Stimulated activated CD4-positive, alpha-beta T cell treated with anti-CD3 and anti-CD28 coated beads, TNF-alpha, amount 100 ng/mL, for 1 hour (primary cell): ENCODE results near the gene CTDSPL.

ENCODE experiments used
- DNase-seq, 3 donors: peaks; one replicate each; pipeline ENCODE4 v3.0.0-alpha.2; 2020; ENCODE audit warnings: low read depth in 3 of 3, low spot score in 1 of 3

The CTDSPL gene

DNA sequence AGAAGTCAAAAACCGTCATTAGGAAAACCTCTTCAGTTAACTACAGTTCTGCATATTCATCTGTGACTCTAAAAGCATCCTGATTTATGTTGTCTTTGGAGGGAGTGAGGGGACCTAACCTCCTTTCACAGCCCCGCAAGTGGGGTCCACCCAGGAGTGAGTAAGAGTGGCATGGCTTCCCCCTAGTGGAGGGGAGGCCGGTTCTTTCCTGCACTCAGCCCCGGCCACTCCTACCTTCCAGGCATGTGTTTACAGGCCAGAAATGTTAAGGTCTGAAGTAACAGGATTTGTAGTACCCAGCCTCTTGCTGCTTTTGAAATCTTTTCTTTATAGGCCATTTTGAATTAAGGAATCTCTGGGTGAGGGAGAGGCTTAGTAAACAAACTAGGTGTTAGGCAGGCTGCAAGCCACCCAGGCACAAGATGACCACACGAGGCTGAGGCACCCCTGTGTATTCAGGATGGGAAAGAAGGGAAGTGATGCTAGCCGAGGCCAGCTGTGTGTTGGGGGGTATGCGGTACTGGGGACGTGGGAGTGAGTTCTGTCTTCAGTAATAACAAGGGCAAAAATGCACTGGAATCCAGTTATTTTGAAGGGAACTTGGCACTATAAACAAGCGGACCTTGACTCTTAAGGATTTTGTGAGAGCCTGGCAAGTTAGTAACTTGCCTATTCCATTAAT, 50.5 kb downstream of the CTDSPL start:
- no peak for DNase-seq

DNA sequence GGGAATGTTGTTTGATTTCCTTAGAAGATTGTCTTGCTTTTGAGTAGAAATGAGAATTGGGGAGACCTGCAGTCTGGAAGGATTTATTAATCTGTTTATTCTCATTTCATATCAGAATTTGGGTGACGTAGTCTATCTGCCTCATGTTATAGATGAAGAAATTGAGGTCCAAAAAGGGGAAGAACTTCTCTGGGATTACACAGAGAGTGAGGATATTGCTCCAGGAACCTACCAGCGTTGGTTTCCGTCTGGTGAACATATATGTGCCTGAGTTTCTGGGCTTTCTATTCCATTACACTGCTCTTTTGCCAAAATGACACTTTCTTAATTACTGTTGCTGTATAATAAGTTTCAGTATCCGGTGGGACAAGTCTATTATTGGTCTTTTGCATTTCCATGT, 51.8 kb downstream of the CTDSPL start:
- DNase-seq, result no peak

DNA sequence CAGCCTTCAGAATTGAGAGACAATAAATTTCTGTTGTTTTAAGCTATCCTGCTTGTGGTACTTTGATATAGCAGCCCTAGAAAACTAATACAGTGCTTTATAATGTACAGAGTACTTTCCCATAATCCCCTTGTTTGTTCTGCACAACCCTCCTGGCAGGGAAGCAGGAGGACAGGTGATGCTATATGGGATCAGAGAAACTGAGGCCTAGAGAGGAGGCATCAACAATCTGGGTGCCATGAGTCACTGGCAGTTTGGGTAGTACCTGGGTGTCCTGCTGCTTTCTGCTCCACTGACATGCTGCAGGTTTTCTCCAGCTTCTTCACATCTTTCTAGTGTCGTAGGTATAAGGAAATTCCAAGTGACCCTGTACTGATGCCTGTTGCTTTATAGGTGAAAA, 55.0 kb downstream of the CTDSPL start:
- no peak for DNase-seq

DNA sequence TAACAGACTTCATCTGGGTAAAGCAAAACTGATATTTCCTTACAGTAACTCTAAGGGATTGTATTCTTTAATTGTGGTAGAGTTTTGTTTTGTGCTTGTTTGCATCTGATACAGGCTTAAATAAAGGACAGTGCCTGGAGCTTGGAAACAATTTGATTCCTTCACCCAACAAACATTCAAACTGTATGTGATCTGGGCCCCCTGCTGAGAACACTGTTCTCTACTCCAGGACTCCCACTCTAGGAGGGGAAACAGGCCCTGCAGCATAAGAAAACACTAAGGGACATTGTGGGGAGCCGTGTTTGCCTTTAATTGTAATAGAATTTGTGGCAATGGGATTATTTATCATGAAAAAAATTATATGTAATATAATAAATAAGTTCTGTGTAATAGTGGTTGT, 56.9 kb downstream of the CTDSPL start:
- DNase-seq, result no peak

DNA sequence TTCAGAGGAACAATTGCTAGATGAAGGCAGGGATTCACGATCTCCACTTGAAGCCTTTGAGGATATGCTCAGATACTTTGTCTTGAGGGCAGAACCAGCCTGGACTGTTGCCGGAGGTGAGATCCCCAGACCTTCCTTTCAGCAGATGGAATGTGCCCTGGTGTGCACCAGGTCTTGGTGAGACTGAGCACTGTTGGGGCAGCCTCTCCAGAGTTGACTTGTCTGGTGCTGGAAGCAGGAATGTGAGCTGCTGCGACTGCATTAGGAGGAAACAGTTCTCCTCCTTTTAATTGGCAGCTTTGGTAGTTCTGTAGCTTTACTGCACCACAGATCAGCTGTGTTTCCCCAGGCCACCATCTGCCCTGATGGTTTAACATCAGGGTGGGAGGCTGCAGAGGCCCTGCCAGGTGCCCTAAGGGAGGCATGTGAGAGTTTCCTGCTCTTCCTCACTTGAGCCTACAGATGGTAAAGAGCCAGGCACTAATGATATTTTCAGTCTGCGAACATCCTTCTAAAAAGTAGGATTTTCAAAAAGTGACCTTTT, 58.5 kb downstream of the CTDSPL start:
- no peak for DNase-seq

DNA sequence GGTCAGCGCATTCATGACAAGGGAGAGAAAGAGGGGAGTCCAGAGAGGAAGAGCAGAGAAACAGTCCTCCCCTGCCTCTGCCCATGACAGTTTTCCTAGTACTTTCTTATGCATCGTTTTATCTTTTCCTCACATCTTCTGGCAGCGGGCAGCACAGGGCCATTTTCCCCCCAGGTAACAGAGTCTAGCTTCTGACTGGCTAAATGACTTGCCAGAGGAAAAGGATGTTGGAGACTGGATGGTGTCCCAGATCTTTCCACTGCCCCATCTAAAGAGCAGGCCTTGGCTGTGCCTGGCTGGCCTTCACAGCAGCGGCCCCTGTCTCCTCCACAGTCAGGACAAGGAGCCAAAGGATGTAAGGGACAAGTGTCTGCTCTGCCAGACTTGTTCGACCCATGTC, 59.3 kb downstream of the CTDSPL start:
- no peak for DNase-seq

DNA sequence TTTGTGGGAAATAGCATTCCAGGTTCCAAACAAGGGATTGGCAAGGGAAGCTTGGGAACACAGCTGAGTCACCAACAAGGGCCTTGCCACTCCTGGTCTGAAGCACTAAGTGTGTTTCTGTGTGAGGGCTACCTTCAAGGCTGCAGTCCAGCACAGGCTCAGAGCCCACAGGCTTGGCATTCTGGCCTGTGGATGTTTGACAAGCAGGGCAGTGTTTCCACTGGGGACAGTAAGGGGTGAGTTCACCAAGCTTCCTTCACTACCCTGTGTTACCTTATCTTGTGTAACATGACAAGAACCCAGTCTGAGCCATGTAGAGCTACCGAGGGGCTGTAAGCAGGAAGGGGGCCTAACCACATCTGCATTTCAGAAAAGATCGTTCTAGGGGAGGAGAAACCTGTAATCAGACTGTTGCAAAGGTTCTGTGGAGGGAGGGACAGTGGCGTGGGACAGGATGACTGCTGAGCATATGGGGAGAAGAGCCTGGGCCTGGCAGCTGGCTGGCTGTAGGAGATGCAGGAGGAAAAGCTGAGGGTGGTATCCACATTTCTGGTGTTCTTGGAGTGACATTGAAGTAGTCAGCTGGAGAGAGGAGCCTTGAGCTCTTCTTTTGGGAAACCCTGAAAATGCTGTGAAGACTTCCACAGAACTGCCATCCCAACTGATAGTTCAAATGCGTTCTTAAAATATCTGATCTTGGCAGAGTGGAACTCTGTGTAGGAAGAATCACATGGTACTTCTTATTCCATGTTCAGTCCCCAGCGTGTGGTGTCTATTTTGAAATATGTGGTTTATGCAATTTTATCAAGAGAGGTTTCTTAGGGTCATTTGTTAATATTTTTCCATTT, 61.3 kb downstream of the CTDSPL start:
- DNase-seq, result no peak

DNA sequence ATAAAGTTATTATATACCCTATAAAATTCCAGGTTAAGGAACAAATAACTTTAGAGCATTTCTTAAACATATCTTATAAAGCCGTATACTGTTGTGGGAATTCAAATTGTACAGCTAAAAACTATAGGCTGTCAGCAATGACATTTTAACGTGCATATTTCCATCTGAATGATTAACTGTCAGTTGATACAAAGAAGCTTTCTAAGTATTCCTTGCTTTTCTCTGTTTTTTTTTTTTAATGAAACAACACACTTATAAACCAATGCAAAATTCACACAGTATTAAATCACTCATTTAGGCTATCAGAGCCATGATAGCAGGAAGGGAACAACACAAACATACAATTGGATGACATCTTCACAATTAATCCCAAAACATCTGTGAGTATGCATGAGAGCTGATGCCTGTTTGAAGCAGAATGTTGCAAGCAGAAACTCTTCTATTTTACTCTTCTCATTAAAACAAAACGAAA, 61.9 kb downstream of the CTDSPL start:
- DNase-seq, result no peak

DNA sequence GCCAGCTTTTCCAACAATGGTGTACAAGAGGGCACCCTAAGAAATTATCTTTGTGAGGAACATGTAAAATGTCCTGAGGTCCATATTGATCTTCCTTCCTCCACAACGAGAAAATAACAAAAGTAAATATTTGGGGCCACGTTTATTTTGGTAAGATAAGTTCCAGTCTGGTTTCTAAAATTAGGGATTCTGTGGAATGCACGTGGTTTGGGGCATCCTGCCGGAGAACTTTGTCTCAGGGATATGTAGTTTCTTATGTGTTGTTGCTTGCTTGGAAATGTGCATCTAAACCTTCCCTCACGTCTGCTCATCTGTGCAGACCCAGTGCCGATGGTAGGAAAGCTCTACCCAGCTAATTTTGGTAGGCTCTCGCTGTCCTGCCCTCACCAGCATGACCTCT, 62.8 kb downstream of the CTDSPL start:
- no peak for DNase-seq

DNA sequence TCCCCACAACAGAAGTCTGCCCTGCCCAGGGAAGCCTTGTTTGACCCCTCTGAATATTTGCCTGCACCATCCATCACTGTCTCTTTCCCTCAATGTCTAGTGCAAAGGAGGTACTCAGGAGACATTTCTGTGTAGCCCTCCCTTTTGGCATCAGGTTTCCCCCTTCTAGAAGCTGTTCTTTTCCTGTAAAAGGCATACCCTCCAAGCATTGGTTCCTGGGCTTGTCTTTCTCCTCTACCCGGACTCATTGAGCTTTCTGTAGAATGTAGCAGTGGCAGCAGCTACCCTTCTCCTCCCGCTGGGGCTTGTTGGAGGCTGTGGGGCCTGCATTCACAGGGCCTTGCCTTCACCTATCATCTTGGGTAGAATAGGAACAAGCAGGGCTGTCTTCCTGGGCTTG, 63.5 kb downstream of the CTDSPL start:
- DNase-seq, result no peak

DNA sequence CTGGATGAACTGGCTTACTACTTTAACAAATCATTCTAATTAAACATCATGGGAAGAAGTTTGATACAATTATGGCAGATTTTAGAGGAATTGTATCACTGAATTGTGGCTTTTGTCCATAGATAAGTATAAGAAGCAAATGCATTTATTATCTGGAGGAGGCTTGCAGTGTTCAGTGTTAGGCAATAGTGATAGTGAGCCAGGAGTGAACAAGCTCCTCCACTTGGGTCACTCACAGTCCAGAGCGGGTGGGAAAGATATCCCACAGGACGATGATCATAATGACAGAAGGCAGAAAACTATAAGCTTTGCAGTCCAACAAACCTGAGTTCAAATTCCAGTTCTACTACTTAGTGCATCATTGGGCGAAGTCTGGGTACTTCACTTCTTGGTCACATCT, 64.9 kb downstream of the CTDSPL start:
- DNase-seq, result no peak

DNA sequence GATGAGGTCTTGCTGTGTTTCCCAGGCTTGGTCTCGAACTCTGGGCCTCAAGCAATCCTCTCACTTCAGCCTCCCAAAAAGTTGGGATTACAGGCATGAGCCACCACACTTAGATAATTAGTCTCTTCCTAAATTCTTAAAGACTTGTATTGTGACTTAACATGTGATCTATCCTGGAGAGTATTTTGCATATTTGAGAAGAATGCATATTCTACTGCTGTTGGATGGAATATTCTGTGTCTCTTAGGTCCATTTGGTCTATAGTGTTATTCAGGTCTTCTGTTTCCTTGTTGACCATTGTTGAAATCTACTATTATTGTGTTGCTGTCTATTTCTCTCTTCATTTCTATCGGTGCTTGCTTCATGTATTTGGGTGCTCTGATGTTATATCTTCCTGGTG, 68.8 kb downstream of the CTDSPL start:
- no peak for DNase-seq

DNA sequence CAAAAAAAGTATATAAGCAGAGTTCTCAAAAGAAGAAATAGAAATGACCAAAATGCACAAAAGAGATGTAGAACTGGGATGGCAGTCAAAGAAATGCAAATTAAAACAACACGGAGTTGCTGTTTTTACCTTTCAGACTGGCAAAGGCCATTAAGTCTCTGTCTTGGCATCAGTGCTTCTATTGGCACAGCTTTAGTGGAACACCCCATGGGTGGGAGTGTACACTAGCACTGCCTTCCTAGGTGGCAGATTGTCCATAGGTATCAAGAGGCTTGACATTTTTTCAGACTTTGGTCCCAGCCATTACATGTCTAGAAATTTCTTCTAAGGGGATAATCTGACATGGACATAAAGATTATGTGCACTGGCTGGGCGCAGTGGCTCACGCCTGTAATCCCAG, 70.8 kb downstream of the CTDSPL start:
- no peak for DNase-seq

DNA sequence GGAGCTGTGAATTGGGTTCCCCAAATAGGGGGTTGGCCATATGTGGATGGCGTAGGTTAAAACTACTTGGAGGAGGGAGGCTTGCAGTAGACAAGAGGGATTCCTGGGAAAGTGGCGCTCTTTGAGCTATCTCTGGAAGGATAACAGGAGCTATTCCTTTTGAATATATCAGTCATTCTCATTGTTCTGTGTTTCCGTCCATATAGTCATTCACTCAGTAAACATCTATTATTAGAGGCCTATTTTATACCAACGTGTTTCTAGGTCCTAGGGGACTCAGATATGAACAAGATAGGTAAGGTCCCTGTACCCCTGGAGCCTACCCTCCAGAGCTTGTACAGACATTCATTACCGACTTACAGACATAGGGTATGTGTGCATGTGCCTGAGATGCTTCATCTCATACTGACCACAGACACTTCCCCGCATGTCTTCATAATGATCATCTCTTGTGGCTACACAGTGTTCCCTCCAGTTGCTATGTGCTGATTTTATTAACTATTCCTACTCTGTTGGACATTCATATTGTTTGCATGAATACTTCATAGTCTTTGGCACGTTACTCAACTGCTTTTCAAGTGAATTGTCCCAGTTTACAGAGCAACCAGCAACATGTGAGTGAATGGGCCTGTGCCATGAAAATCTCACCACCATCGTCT, 73.1 kb downstream of the CTDSPL start:
- no peak for DNase-seq

DNA sequence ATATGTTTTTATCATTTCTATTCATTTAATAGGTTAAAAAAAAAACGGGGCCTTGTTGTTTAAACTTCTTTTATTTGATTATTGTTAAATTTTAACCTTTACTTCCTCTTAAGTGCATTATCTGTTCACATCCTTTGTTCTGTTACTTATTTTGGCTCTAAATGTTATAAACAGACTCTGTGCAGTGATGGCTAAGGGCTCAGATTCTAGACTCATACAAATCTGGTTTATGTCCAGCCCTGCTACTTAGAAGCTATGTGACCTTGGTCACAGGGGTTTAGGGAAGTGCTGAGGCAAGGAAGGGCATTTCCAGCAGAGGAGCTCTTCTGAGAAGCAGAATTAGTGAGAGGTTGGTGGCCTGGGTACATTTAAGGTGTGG, 73.6 kb downstream of the CTDSPL start:
- DNase-seq, result no peak

DNA sequence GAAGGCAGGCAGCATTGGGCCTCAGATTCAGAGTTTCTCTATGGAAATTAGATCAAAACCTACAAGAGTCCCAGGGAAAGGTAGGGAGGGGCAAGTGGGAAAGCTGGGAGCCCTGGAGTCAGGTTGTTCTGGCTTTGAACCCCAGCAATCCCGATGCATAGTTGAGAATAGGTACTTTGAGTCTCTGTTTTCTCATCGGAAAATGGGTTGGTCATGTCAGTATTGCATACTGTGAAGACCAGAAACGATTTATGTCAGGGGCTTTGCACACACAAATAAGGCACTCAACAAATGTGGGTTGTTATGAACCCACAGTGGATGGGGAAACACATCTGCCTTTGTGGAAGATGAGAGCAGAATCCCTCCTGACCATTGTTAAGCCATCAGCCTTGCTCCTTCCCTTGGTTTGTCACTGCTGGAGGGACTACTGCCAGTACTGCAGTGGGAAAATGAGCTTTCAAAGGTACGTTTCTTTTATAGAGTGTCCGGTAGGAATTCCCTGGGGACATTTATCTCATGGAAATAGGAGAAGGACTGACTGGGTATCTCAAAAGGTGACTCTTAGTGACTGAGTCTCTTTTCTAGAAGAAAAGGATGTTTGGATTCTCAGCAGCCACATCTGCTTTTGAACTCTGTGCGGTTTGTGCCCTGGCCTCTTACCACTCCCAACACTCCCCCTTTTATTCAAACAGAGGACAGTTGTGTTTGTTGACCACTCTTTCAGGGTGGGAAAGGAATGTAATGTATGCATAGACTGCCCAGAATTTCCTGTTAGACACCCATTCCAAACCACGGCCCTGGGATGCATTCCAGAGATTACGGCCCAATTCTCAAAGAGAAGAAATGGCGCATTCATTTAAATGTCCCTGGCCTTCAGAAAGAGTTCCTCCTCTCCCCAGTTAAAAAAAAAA, 74.3 kb downstream of the CTDSPL start:
- no peak for DNase-seq

DNA sequence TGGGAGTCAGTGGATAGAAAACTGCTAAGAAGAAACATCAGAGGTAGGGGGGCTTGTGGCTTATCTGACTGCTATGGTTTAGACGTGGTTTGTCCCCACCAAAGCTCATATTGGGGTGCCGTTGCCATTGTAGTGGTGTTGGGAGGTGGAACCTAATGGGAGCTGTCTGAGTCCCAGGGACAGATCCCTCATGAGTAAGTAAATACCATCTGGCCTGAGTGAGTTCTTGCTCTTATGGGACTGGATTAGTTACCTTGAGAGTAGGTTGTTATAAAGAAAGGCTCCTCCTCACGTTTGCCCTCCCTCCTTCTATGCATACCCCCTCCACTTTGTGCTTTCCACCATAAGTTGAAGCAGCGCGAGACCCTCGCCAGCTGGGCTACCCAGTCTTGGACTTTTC, 75.5 kb downstream of the CTDSPL start:
- no peak for DNase-seq

DNA sequence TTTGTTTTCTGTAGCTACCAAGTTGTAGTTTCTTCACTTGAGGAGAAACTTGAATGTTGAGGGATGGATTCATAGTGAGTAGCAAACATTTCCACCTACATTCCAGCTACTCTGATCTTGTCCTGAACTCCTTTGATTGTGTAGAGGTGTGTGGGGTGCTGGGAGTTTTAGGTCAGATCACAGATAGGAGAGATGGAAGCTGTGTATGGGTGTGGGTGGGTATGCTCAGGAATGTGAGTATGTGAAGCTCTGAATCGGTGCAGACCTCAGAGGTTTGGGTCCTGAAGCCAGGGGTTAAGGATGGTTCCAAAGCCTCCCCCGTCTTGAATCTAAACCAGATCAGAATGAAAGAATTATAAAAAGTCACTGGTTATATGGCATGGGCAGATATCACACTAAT, 76.3 kb downstream of the CTDSPL start:
- DNase-seq, result no peak

DNA sequence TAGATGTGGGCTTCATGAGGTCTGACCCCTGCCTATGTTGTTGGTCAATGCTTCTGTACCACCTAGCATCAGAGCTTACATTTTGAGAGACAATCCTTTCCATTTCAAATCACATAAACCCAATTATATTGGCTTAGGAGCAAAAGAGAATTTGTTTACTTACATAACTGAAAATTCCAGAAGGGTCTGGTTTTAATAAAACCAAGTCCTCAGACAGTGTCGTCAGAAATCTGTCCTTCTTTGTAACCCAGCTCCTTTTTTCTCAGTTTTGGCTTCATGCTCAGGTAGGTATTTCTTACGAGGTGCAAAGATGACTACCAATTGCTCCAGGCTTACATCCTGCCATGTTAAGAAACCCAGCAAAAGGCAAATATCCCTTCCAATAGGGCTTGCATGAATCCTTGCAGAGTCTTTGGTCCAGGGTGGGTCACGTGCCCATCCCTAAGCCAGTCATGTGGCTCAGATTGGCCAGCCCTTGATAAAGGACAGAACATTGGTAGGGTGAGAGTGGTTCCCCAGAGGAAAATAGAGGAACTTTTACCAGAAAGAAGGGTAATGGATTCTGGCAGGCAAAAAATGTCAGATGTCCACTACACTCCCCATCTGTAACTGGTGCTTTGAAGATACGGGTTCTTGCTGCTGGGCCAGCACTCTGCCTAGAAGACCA, 78.7 kb downstream of the CTDSPL start:
- no peak for DNase-seq
